Endothelial cell of umbilical vein (primary cell): ENCODE measurements around the gene DBX1. TPM values are rescaled to one million over a fixed set of nuclear protein-coding genes. Genes with fewer than 3 reads are reported as not detected.

Experiments used
- BruUV-seq: library from RNA; stranded (reverse); fragments of 400-500 nt; replicated peaks from 2 replicates; lab custom pipeline; 2021; lab: Mats Ljungman, UMichigan
- CTCF ChIA-PET: fragments of 300-600, 350-600 bp; sonication (Branson Sonifier 250); formaldehyde crosslinking; loops from one replicate; lab custom pipeline; 2021; ENCODE audit warnings: antibody characterized with exemption, inconsistent platforms; lab: Charles Lee
- POLR2A ChIA-PET: fragments of 300-600, 350-600 bp; sonication (Branson Sonifier 250); formaldehyde crosslinking; loops from one replicate; lab custom pipeline; 2021; ENCODE audit warnings: antibody characterized with exemption, inconsistent platforms; lab: Charles Lee
- DNase-seq: peaks from one replicate; pipeline ENCODE4 v3.0.0-alpha.2; 2011; ENCODE audit warnings: low read depth, low spot score
- FAIRE-seq: peaks from 2 replicates; lab custom pipeline; 2011; peaks lifted over from hg19 to GRCh38; lab: Jason Lieb, UNC
- H2AFZ ChIP-seq: 2 replicates; pipeline ENCODE4 v1.6.0; 2012; ENCODE audit warnings: low read depth, low read length, control low read depth, inconsistent platforms
- H3K27ac ChIP-seq: 2 replicates; pipeline ENCODE4 v1.5.1; 2011; ENCODE audit warnings: low read depth, mild to moderate bottlenecking, control low read depth, low read length, moderate library complexity; ENCODE audit not compliant: insufficient read depth
- H3K27me3 ChIP-seq, 2 experiments: 2 replicates each; pipeline versions ENCODE4 v1.6.0 to v1.6.1; 2011; ENCODE audit warnings: low read length in 2 of 2, mixed read lengths in 1 of 2; ENCODE audit not compliant: control insufficient read depth in 2 of 2, insufficient read depth in 2 of 2
- H3K36me3 ChIP-seq, 2 experiments: 2 replicates in 1 of 2; 3 replicates in 1 of 2; pipeline ENCODE4 v1.5.1; 2011; ENCODE audit warnings: low read length in 2 of 2, mild to moderate bottlenecking in 1 of 2, moderate library complexity in 1 of 2; ENCODE audit not compliant: control insufficient read depth in 2 of 2, insufficient read depth in 2 of 2; ENCODE audit errors: extremely low read depth in 1 of 2
- H3K4me1 ChIP-seq: 3 replicates; pipeline ENCODE4 v1.5.1; 2011; ENCODE audit warnings: mild to moderate bottlenecking, low read length; ENCODE audit not compliant: control insufficient read depth, insufficient read depth; ENCODE audit errors: extremely low read depth
- H3K4me2 ChIP-seq: 2 replicates; pipeline ENCODE4 v1.6.1; 2011; ENCODE audit warnings: low read length, control low read depth, mixed read lengths; ENCODE audit not compliant: insufficient read depth
- H3K4me3 ChIP-seq, 3 experiments: fragments of 200-600 bp in 1 of 3; sonication (generic), shearing (Covaris generic) in 1 of 3; replicated peaks in 1 of 3; 2 replicates each; pipeline ENCODE4 v1.5.1; 2011 to 2016; ENCODE audit warnings: control low read depth in 3 of 3, low read length in 3 of 3, mild to moderate bottlenecking in 2 of 3, inconsistent platforms in 1 of 3, low read depth in 1 of 3, moderate library complexity in 1 of 3; ENCODE audit not compliant: insufficient read depth in 1 of 3
- H3K79me2 ChIP-seq: 2 replicates; pipeline ENCODE4 v1.6.0; 2012; ENCODE audit warnings: low read length, inconsistent platforms; ENCODE audit not compliant: control insufficient read depth, insufficient read depth
- H3K9ac ChIP-seq: replicated peaks from 2 replicates; pipeline ENCODE3; 2011; ENCODE audit warnings: low read length, control low read depth; ENCODE audit not compliant: insufficient read depth; ENCODE audit errors: extremely low read depth
- H3K9me1 ChIP-seq: replicated peaks from 3 replicates; pipeline ENCODE4 v1.6.0; 2011; ENCODE audit warnings: mild to moderate bottlenecking, low read length; ENCODE audit not compliant: control insufficient read depth, insufficient read depth; ENCODE audit errors: extremely low read depth
- H3K9me3 ChIP-seq: replicated peaks from 2 replicates; pipeline ENCODE4 v1.5.1; 2012; ENCODE audit warnings: low read length, inconsistent platforms; ENCODE audit not compliant: control insufficient read depth, insufficient read depth
- H4K20me1 ChIP-seq: replicated peaks from 2 replicates; pipeline ENCODE3; 2011; ENCODE audit warnings: mild to moderate bottlenecking, low read length; ENCODE audit not compliant: control insufficient read depth, insufficient read depth; ENCODE audit errors: extremely low read depth
- CTCF ChIP-seq, 2 donors: IDR thresholded peaks; 1 replicate in 1 of 2; 2 replicates in 1 of 2; pipeline ENCODE4 v1.5.1; 2011; ENCODE audit warnings: low read length in 2 of 2, mild to moderate bottlenecking in 2 of 2, moderate library complexity in 2 of 2, control low read depth in 1 of 2, inconsistent platforms in 1 of 2, low read depth in 1 of 2; ENCODE audit not compliant: insufficient read depth in 1 of 2; ENCODE audit errors: extremely low read depth in 1 of 2
- EZH2 ChIP-seq: IDR thresholded peaks from 2 replicates; pipeline ENCODE4 v1.6.1; 2012; ENCODE audit warnings: borderline replicate concordance, low read depth, mild to moderate bottlenecking, moderate library complexity, low read length, inconsistent platforms; ENCODE audit not compliant: severe bottlenecking
- FOS ChIP-seq: IDR thresholded peaks from 2 replicates; pipeline ENCODE4 v1.6.1; 2011; ENCODE audit warnings: mild to moderate bottlenecking, low read length, moderate library complexity, borderline replicate concordance; ENCODE audit not compliant: insufficient read depth
- GATA2 ChIP-seq: IDR thresholded peaks from 2 replicates; pipeline ENCODE4 v1.7.0; 2011; ENCODE audit warnings: low read depth, mild to moderate bottlenecking, moderate library complexity, mixed read lengths, low read length; ENCODE audit not compliant: insufficient read length, insufficient read depth
- JUN ChIP-seq: IDR thresholded peaks from 2 replicates; pipeline ENCODE4 v1.6.1; 2011; ENCODE audit warnings: borderline replicate concordance, low read depth; ENCODE audit not compliant: insufficient read length, insufficient read depth
- MYC ChIP-seq: IDR thresholded peaks from one replicate; pipeline ENCODE4 v1.6.1; 2011; ENCODE audit warnings: mild to moderate bottlenecking, low read depth, low read length
- dilution Hi-C: fragments of 300-500 bp; cut with MboI; formaldehyde crosslinking; loops from one replicate; pipeline ENCODE4 v1.15.0; 2019; ENCODE audit warnings: low sequenced_read_pairs; ENCODE audit not compliant: extremely low pct_ligation_motif_present
- intact Hi-C: fragments of 100-400 bp; cut with micrococcal nuclease; formaldehyde crosslinking; loops from one replicate; pipeline ENCODE4 v1.10.0; 2022
- polyA plus RNA-seq, 4 experiments: library from polyadenylated mRNA; depleted of rRNA in 3 of 4; stranded (reverse) in 3 of 4; unstranded in 1 of 4; fragments of >200 nt; gene quantifications; 2 replicates each; pipeline versions ENCODE4 v1.2.1 to v1.2.3, GENCODE V29; 2011 to 2012; ENCODE audit warnings: missing spikeins in 1 of 4
- total RNA-seq: library from RNA; stranded (reverse); gene quantifications from 2 replicates; pipeline ENCODE4 v1.2.3, GENCODE V29; 2021

Gene DBX1
- total and polyA plus RNA-seq, 2 donors (not counting 3 experiments of a cell fraction or from before 2014, with no cell fraction given): not detected

GRCh38 chr11:20127671-20128527 is 32.4 kb downstream of the DBX1 start:
- Histone ChIP-seq H3K4me1 (peaks cover 4% of the 10 kb centered on the region), H3K79me2 (no peaks in the 10 kb centered on the region), H3K9me3 (no peaks in the 10 kb centered on the region), H2AFZ (no peak overlapping the region), H3K4me3 (no peak overlapping the region), H3K4me2 (no peak overlapping the region), H3K9ac (no peak overlapping the region), H3K9me1 (no peaks in the 10 kb centered on the region), H3K27me3 (no peaks in the 10 kb centered on the region), H3K36me3 (no peaks in the 10 kb centered on the region), H3K27ac (no peak overlapping the region), H4K20me1 (no peaks in the 10 kb centered on the region)
- FAIRE-seq (peak; percentile 85), DNase-seq (peak; percentile 69)
- dilution Hi-C loops (no loop called here), intact Hi-C loops (loop anchor here (1.0 to 5.0 kb wide), 7 partner anchors 31 to 314 kb away; no protein-coding TSS in a partner anchor)
- no TSS peak for BruUV-seq
- ChIA-PET CTCF (interaction anchor here (0.6 to 3.6 kb wide), 56 partner anchors 9 to 545 kb away, joined by 3 to 137 read pairs (median 5); no protein-coding TSS in a partner anchor), POLR2A (no interaction called here)
- TF ChIP-seq GATA2 (no peak), EZH2 (no peak), MYC (no peak), JUN (no peak), FOS (no peak), CTCF (IDR thresholded peaks at IDR 0.05; ENCODE audit: extremely low read depth in 1 of 2, insufficient read depth in 1 of 2, low read depth in 1 of 2, low read length in 2 of 2) (peak; percentile 82 to 91)
